CD14-positive monocyte (primary cell): Measurements from ENCODE around the gene ADIRF. TPM values are rescaled to one million over a fixed set of nuclear protein-coding genes. Genes with fewer than 3 reads are reported as not detected.

Source experiments
- DNase-seq, 3 donors: peaks; one replicate each; pipeline ENCODE4 v3.0.0-alpha.2; 2011 to 2022
- H2AFZ ChIP-seq: 2 replicates; pipeline ENCODE4 v1.6.0; 2012; ENCODE audit warnings: mild to moderate bottlenecking, low read depth, low read length, inconsistent platforms; ENCODE audit not compliant: insufficient read depth, poor library complexity, severe bottlenecking
- H3K27ac ChIP-seq, 2 donors: 1 replicate in 1 of 2; 2 replicates in 1 of 2; pipeline ENCODE4 v1.5.1; 2012 to 2013; ENCODE audit warnings: low read length in 2 of 2, control low read depth in 1 of 2, inconsistent platforms in 1 of 2, low read depth in 1 of 2, mild to moderate bottlenecking in 1 of 2
- H3K27me3 ChIP-seq, 2 donors: one replicate each; pipeline versions ENCODE4 v1.6.0 to v1.6.1; 2011 to 2013; ENCODE audit warnings: low read length in 2 of 2; ENCODE audit not compliant: control insufficient read depth in 2 of 2, insufficient read depth in 2 of 2
- H3K36me3 ChIP-seq, 2 donors: replicated peaks in 1 of 2; 1 replicate in 1 of 2; 2 replicates in 1 of 2; pipeline versions ENCODE4 v1.5.1 to v1.6.1; 2012 to 2013; ENCODE audit warnings: low read length in 2 of 2, control low read depth in 1 of 2, inconsistent platforms in 1 of 2, mild to moderate bottlenecking in 1 of 2; ENCODE audit not compliant: insufficient read depth in 2 of 2, control insufficient read depth in 1 of 2
- H3K4me1 ChIP-seq, 2 donors: 1 replicate in 1 of 2; 2 replicates in 1 of 2; pipeline versions ENCODE4 v1.5.1 to v1.6.1; 2012 to 2013; ENCODE audit warnings: low read length in 2 of 2, control low read depth in 1 of 2, inconsistent platforms in 1 of 2, mild to moderate bottlenecking in 1 of 2, moderate library complexity in 1 of 2; ENCODE audit not compliant: insufficient read depth in 2 of 2, control insufficient read depth in 1 of 2
- H3K4me2 ChIP-seq: replicated peaks from 2 replicates; pipeline ENCODE3; 2012; ENCODE audit warnings: low read length, moderate library complexity, mild to moderate bottlenecking; ENCODE audit not compliant: poor library complexity, severe bottlenecking; ENCODE audit errors: extremely low read depth
- H3K4me3 ChIP-seq, 3 experiments: fragments of 200-600 bp in 1 of 3; sonication (generic) in 1 of 3; replicated peaks in 1 of 3; 1 replicate in 2 of 3; 2 replicates in 1 of 3; pipeline ENCODE4 v1.5.1; 2011 to 2013; ENCODE audit warnings: low read length in 3 of 3, mild to moderate bottlenecking in 3 of 3, control low read depth in 2 of 3, low read depth in 2 of 3, inconsistent platforms in 1 of 3, moderate library complexity in 1 of 3
- H3K79me2 ChIP-seq: 2 replicates; pipeline ENCODE4 v1.6.0; 2012; ENCODE audit warnings: mild to moderate bottlenecking, control low read depth, inconsistent platforms, low read length, moderate library complexity; ENCODE audit not compliant: insufficient read depth
- H3K9ac ChIP-seq: 2 replicates; pipeline ENCODE4 v1.6.0; 2017; ENCODE audit warnings: low read length, mild to moderate bottlenecking; ENCODE audit not compliant: insufficient read depth, poor library complexity, severe bottlenecking
- H3K9me3 ChIP-seq, 2 donors: replicated peaks in 1 of 2; 1 replicate in 1 of 2; 2 replicates in 1 of 2; pipeline versions ENCODE4 v1.5.1 to v1.6.1; 2012 to 2013; ENCODE audit warnings: low read length in 2 of 2, control low read depth in 1 of 2; ENCODE audit not compliant: control insufficient read depth in 1 of 2, insufficient read depth in 1 of 2
- H4K20me1 ChIP-seq: 2 replicates; pipeline ENCODE4 v1.6.0; 2012; ENCODE audit warnings: mild to moderate bottlenecking, low read length, control low read depth, moderate library complexity; ENCODE audit not compliant: insufficient read depth
- H3K27ac Mint-ChIP-seq, 7 donors: one replicate each; pipeline ENCODE4 v1.8.0; 2020; ENCODE audit warnings: mild to moderate bottlenecking in 7 of 7, mixed read lengths in 7 of 7, moderate library complexity in 6 of 7, inconsistent platforms in 2 of 7
- H3K27me3 Mint-ChIP-seq, 3 donors: one replicate each; pipeline ENCODE4 v1.8.0; 2021 to 2022; ENCODE audit warnings: low read depth in 3 of 3, mild to moderate bottlenecking in 3 of 3, mixed read lengths in 3 of 3, moderate library complexity in 3 of 3, inconsistent platforms in 1 of 3
- H3K36me3 Mint-ChIP-seq, 2 donors: one replicate each; pipeline ENCODE4 v1.8.0; 2020; ENCODE audit warnings: mixed read lengths in 2 of 2, inconsistent platforms in 1 of 2, mild to moderate bottlenecking in 1 of 2
- H3K4me1 Mint-ChIP-seq: one replicate; pipeline ENCODE4 v1.8.0; 2020; ENCODE audit warnings: mild to moderate bottlenecking, mixed read lengths
- H3K4me3 Mint-ChIP-seq, 2 donors: one replicate each; pipeline ENCODE4 v1.8.0; 2020; ENCODE audit warnings: mild to moderate bottlenecking in 2 of 2, mixed read lengths in 2 of 2, moderate library complexity in 1 of 2
- H3K9me3 Mint-ChIP-seq, 7 donors: one replicate each; pipeline ENCODE4 v1.8.0; 2020 to 2022; ENCODE audit warnings: mixed read lengths in 7 of 7, mild to moderate bottlenecking in 6 of 7, moderate library complexity in 6 of 7, inconsistent platforms in 2 of 7
- CTCF ChIP-seq: fragments of 200-600 bp; IDR thresholded peaks from one replicate; pipeline ENCODE4 v1.8.0; 2022; ENCODE audit warnings: antibody characterized with exemption, mild to moderate bottlenecking
- WGBS: methylation state at CpG from one replicate; pipeline ENCODE4 v1.1.5; 2013; ENCODE audit warnings: missing lambda C conversion rate; ENCODE audit not compliant: insufficient coverage; 5-methylcytosine and 5-hydroxymethylcytosine counted together
- intact Hi-C, 2 donors: fragments of 100-400 bp; cut with micrococcal nuclease; formaldehyde crosslinking; loops; one replicate each; pipeline versions ENCODE4 v1.15.0 to v1.15.1; 2023
- polyA plus RNA-seq, 3 donors: library from polyadenylated mRNA; depleted of rRNA in 1 of 3; unstranded in 2 of 3; stranded (reverse) in 1 of 3; fragments of 300-500 nt in 2 of 3; fragments of >200 nt in 1 of 3; fragmentation: Illumina TruSeq in 2 of 3; gene quantifications; 1 replicate in 2 of 3; 2 replicates in 1 of 3; pipeline ENCODE4 v1.2.3, GENCODE V29; 2012 to 2021

The ADIRF gene
- polyA plus RNA-seq, 3 donors = 0.19 TPM; not detected in 2

- Mint-ChIP-seq H3K27ac (no peak overlapping the region), H3K4me3 (no peak overlapping the region), H3K4me1 (peaks cover 36% of the 10 kb centered on the region), H3K36me3 (no peaks in the 10 kb centered on the region), H3K27me3 (peaks cover 8 to 30% (median 18%) of the 10 kb centered on the region in 3 donors), H3K9me3 (peaks cover 0 to under 1% (median 0%) of the 10 kb centered on the region in 7 donors)
- TF ChIP-seq CTCF = no peak
- Histone ChIP-seq H3K27me3 (peaks cover 0 to 4% of the 10 kb centered on the region in 2 donors), H3K9me3 (no peaks in the 10 kb centered on the region), H3K4me1 (peaks cover 39 to 47% of the 10 kb centered on the region in 2 donors), H3K79me2 (no peaks in the 10 kb centered on the region), H4K20me1 (no peaks in the 10 kb centered on the region), H3K36me3 (no peaks in the 10 kb centered on the region), H2AFZ (no peak overlapping the region), H3K4me2 (no peak overlapping the region), H3K9ac (peak overlapping the region; percentile 8), H3K4me3 (no peak overlapping the region), H3K27ac (no peak overlapping the region)
- no peak for DNase-seq
- WGBS = no CpG with 5 or more reads among the region's 7 CpGs
- intact Hi-C loops = no loop called here
Measured at GRCh38 chr10:86962136-86962980, 5.9 kb upstream of the ADIRF start.

GRCh38 chr10:86962981-86963310 is 5.3 kb upstream of the ADIRF start:
- Histone ChIP-seq H3K4me3 (no peak overlapping the region), H3K36me3 (no peaks in the 10 kb centered on the region), H3K4me2 (no peak overlapping the region), H3K27ac (no peak overlapping the region), H4K20me1 (no peaks in the 10 kb centered on the region), H3K27me3 (peaks cover 4 to 9% of the 10 kb centered on the region in 2 donors), H3K9me3 (no peaks in the 10 kb centered on the region), H3K9ac (no peak overlapping the region), H2AFZ (no peak overlapping the region), H3K79me2 (no peaks in the 10 kb centered on the region), H3K4me1 (peaks cover 34 to 41% of the 10 kb centered on the region in 2 donors)
- no peak overlapping the region for H3K4me3 Mint-ChIP-seq
- DNase-seq = no peak
- H3K36me3 Mint-ChIP-seq = peaks cover 0 to 2% of the 10 kb centered on the region in 2 donors
- peaks cover 14 to 36% (median 22%) of the 10 kb centered on the region in 3 donors for H3K27me3 Mint-ChIP-seq
- H3K27ac Mint-ChIP-seq = no peak overlapping the region
- WGBS = 100% methylated on average over 2 of the region's 7 CpGs
- no peak for TF ChIP-seq CTCF
- intact Hi-C loops = no loop called here
- peaks cover 0 to 1% (median 0%) of the 10 kb centered on the region in 7 donors for H3K9me3 Mint-ChIP-seq
- peaks cover 30% of the 10 kb centered on the region for H3K4me1 Mint-ChIP-seq
